Neural cell (in vitro differentiated cells): Measurements from ENCODE around the gene TRABD2A. TPM values are rescaled to one million over a fixed set of nuclear protein-coding genes. Genes with fewer than 3 reads are reported as not detected.

Source experiments
- H2AFZ ChIP-seq: fragments of 200-600, 300-800 bp; sonication (generic), shearing (Covaris generic); 2 replicates; pipeline ENCODE4 v1.6.0; 2014; ENCODE audit warnings: low read depth, mild to moderate bottlenecking, antibody characterized with exemption, low read length, moderate library complexity
- H3F3A ChIP-seq: fragments of 200-600 bp; shearing (Covaris generic); 2 replicates; pipeline ENCODE4 v1.6.1; 2016; ENCODE audit warnings: mild to moderate bottlenecking, moderate library complexity, mixed read lengths, antibody characterized with exemption, low read length; ENCODE audit not compliant: insufficient read depth, poor library complexity, severe bottlenecking
- H3K27ac ChIP-seq: fragments of 200-600, 300-800 bp; sonication (generic), shearing (Covaris generic); 2 replicates; pipeline ENCODE4 v1.5.1; 2014; ENCODE audit warnings: mild to moderate bottlenecking, low read length, moderate library complexity
- H3K27me3 ChIP-seq: fragments of 300-800, 200-600 bp; sonication (generic), shearing (Covaris generic); 2 replicates; pipeline ENCODE4 v1.6.0; 2014; ENCODE audit warnings: mild to moderate bottlenecking, low read depth, low read length, moderate library complexity; ENCODE audit not compliant: insufficient read depth
- H3K36me3 ChIP-seq: fragments of 300-800, 200-600 bp; sonication (generic), shearing (Covaris generic); 2 replicates; pipeline ENCODE4 v1.5.1; 2014; ENCODE audit warnings: mild to moderate bottlenecking, antibody characterized with exemption, low read length, moderate library complexity; ENCODE audit not compliant: insufficient read depth
- H3K4me2 ChIP-seq: fragments of 300-800, 200-600 bp; sonication (generic), shearing (Covaris generic); 2 replicates; pipeline ENCODE4 v1.6.0; 2014; ENCODE audit warnings: mild to moderate bottlenecking, low read length
- H3K4me3 ChIP-seq: fragments of 300-800, 200-600 bp; sonication (generic), shearing (Covaris generic); 2 replicates; pipeline ENCODE4 v1.5.1; 2014; ENCODE audit warnings: mild to moderate bottlenecking, low read length, moderate library complexity
- H3K79me2 ChIP-seq: fragments of 200-600 bp; shearing (Covaris generic); replicated peaks from 2 replicates; pipeline ENCODE4 v1.6.0; 2014; ENCODE audit warnings: mild to moderate bottlenecking, low read length, moderate library complexity; ENCODE audit not compliant: insufficient read depth
- H3K9ac ChIP-seq: fragments of 300-800, 200-600 bp; sonication (generic), shearing (Covaris generic); 2 replicates; pipeline ENCODE4 v1.6.1; 2016; ENCODE audit warnings: mild to moderate bottlenecking, low read length, mixed read lengths
- H3K9me2 ChIP-seq: fragments of 200-600 bp; shearing (Covaris generic); 2 replicates; pipeline ENCODE4 v1.6.1; 2016; ENCODE audit warnings: mild to moderate bottlenecking, low read length, mixed read lengths; ENCODE audit not compliant: insufficient read depth
- H3K9me3 ChIP-seq: fragments of 200-600, 300-800 bp; sonication (generic), shearing (Covaris generic); 2 replicates; pipeline ENCODE4 v1.6.1; 2016; ENCODE audit warnings: mild to moderate bottlenecking, mixed run types, low read length, moderate library complexity, mixed read lengths
- H4K20me1 ChIP-seq: fragments of 200-600 bp; shearing (Covaris generic); 2 replicates; pipeline ENCODE4 v1.6.1; 2016; ENCODE audit warnings: mild to moderate bottlenecking, mixed run types; ENCODE audit not compliant: insufficient read depth
- EP300 ChIP-seq: fragments of 450-650 bp; conservative IDR thresholded peaks from 2 replicates; pipeline ENCODE4 v1.6.1; 2014; ENCODE audit warnings: antibody characterized with exemption, mild to moderate bottlenecking, moderate library complexity; ENCODE audit not compliant: poor library complexity, severe bottlenecking
- EZH2 ChIP-seq: fragments of 200-600, 300-800 bp; shearing (Covaris generic), sonication (generic); IDR thresholded peaks from 2 replicates; pipeline ENCODE4 v1.6.1; 2014; ENCODE audit warnings: antibody characterized with exemption, low read length, borderline replicate concordance, mild to moderate bottlenecking; ENCODE audit not compliant: insufficient read depth, poor library complexity, severe bottlenecking
- MXI1 ChIP-seq: fragments of 450-650 bp; conservative IDR thresholded peaks from 2 replicates; pipeline ENCODE4 v1.6.1; 2014; ENCODE audit warnings: antibody characterized with exemption, mild to moderate bottlenecking; ENCODE audit not compliant: poor library complexity, severe bottlenecking
- POLR2AphosphoS5 ChIP-seq: IDR thresholded peaks from 2 replicates; pipeline ENCODE4 v1.6.1; 2012
- RAD21 ChIP-seq: fragments of 450-650 bp; conservative IDR thresholded peaks from 2 replicates; pipeline ENCODE4 v1.6.1; 2014; ENCODE audit warnings: antibody characterized with exemption, mild to moderate bottlenecking, moderate library complexity
- REST ChIP-seq: IDR thresholded peaks from 2 replicates; pipeline ENCODE4 v1.6.1; 2012; ENCODE audit warnings: borderline replicate concordance
- SMC3 ChIP-seq: fragments of 450-650 bp; conservative IDR thresholded peaks from 2 replicates; pipeline ENCODE4 v1.6.1; 2014; ENCODE audit warnings: antibody characterized with exemption, mild to moderate bottlenecking, moderate library complexity; ENCODE audit not compliant: poor library complexity
- TAF1 ChIP-seq: IDR thresholded peaks from 2 replicates; pipeline ENCODE4 v1.6.1; 2012; ENCODE audit warnings: low read depth
- polyA plus RNA-seq: library from polyadenylated mRNA; depleted of rRNA; stranded (reverse); fragments of >200 nt; gene quantifications from 2 replicates; pipeline ENCODE4 v1.2.3, GENCODE V29; 2014
- TF ChIP-seq, protein P1 (sequence below): fragments of 450-650 bp; IDR thresholded peaks from 2 replicates; pipeline ENCODE4 v1.5.1; 2014; ENCODE audit warnings: antibody characterized with exemption, mild to moderate bottlenecking, moderate library complexity; ENCODE audit not compliant: poor library complexity, severe bottlenecking

TRABD2A gene
- polyA plus RNA-seq, 1 donor from 2014 or later, result 0.17 TPM

- Histone ChIP-seq H3K9ac (no peak overlapping the region), H3K9me2 (no peaks in the 10 kb centered on the region), H4K20me1 (no peaks in the 10 kb centered on the region), H3K27me3 (no peaks in the 10 kb centered on the region), H3K36me3 (no peaks in the 10 kb centered on the region), H3K4me3 (no peak overlapping the region), H3K9me3 (no peaks in the 10 kb centered on the region), H2AFZ (no peak overlapping the region), H3F3A (no peaks in the 10 kb centered on the region), H3K79me2 (no peaks in the 10 kb centered on the region), H3K4me2 (no peak overlapping the region), H3K27ac (no peak overlapping the region)
- no peak for TF ChIP-seq REST
- TF ChIP-seq MXI1, result no peak
- TF ChIP-seq TAF1, result no peak
- no peak for TF ChIP-seq EP300
- no peak for TF ChIP-seq SMC3
- no peak for TF ChIP-seq POLR2AphosphoS5
- TF ChIP-seq EZH2, result no peak
- TF ChIP-seq RAD21, result no peak
- TF ChIP-seq, protein P1, sequence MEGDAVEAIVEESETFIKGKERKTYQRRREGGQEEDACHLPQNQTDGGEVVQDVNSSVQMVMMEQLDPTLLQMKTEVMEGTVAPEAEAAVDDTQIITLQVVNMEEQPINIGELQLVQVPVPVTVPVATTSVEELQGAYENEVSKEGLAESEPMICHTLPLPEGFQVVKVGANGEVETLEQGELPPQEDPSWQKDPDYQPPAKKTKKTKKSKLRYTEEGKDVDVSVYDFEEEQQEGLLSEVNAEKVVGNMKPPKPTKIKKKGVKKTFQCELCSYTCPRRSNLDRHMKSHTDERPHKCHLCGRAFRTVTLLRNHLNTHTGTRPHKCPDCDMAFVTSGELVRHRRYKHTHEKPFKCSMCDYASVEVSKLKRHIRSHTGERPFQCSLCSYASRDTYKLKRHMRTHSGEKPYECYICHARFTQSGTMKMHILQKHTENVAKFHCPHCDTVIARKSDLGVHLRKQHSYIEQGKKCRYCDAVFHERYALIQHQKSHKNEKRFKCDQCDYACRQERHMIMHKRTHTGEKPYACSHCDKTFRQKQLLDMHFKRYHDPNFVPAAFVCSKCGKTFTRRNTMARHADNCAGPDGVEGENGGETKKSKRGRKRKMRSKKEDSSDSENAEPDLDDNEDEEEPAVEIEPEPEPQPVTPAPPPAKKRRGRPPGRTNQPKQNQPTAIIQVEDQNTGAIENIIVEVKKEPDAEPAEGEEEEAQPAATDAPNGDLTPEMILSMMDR, result no peak
Observed at GRCh38 chr2:84850471-84850870, 30.4 kb downstream of the TRABD2A start.

DNA sequence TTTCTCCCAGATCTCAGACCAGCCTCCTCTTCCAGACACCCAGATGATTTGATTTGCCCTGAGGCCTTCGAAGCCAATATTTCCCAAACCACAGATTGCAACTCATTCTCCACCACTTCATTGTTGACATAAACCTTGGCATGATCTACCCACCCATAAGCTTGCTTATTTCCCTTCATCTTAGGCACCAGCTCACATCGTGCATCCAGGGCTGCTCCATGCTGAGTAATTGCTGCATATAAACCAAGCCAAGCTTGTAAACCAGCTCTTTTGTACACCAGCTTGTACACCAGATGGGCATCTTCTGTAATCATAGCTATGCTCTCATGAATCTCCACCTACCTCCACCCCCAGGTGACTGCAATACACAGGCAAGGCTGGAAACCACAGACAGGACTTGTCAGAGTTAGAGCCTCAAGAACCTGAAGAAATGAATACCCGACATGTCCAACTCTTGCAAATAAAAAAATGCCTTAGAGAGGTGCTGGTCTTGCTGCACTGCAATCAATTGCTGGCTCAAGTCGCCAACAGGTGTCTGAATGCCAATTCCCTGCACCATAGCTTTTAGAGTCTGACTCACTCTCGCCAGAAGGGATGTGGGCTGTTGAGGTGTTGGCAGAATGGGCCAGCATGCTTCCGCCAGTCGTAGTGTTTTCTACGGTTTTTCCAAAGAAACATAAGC is 31.5 kb downstream of the TRABD2A start:
- Histone ChIP-seq H3K9me3 (no peaks in the 10 kb centered on the region), H2AFZ (no peak overlapping the region), H3F3A (no peaks in the 10 kb centered on the region), H3K36me3 (no peaks in the 10 kb centered on the region), H3K79me2 (no peaks in the 10 kb centered on the region), H3K27ac (no peak overlapping the region), H3K9ac (no peak overlapping the region), H4K20me1 (no peaks in the 10 kb centered on the region), H3K4me3 (no peak overlapping the region), H3K27me3 (no peaks in the 10 kb centered on the region), H3K9me2 (no peaks in the 10 kb centered on the region), H3K4me2 (no peak overlapping the region)
- no peak for TF ChIP-seq SMC3
- TF ChIP-seq, protein P1, result no peak
- no peak for TF ChIP-seq REST
- no peak for TF ChIP-seq RAD21
- TF ChIP-seq MXI1, result no peak
- TF ChIP-seq TAF1, result no peak
- no peak for TF ChIP-seq EZH2
- TF ChIP-seq EP300, result no peak
- no peak for TF ChIP-seq POLR2AphosphoS5
